GM18517 (cell line): ENCODE data around the gene COX7A2.
A peak's percentile ranks its signal among the peaks of the same experiment; 100 is the strongest.

Experiments
- ATAC-seq: cut with Tn5 transposase; IDR thresholded peaks from one replicate; pipeline ENCODE4 v1.9.1; 2021; ENCODE audit warnings: mild to moderate bottlenecking, moderate library complexity; ENCODE audit not compliant: unreplicated experiment

Gene COX7A2

GRCh38 chr6:75268988-75269354 is 25.4 kb upstream of the COX7A2 start:
- no peak for ATAC-seq

DNA sequence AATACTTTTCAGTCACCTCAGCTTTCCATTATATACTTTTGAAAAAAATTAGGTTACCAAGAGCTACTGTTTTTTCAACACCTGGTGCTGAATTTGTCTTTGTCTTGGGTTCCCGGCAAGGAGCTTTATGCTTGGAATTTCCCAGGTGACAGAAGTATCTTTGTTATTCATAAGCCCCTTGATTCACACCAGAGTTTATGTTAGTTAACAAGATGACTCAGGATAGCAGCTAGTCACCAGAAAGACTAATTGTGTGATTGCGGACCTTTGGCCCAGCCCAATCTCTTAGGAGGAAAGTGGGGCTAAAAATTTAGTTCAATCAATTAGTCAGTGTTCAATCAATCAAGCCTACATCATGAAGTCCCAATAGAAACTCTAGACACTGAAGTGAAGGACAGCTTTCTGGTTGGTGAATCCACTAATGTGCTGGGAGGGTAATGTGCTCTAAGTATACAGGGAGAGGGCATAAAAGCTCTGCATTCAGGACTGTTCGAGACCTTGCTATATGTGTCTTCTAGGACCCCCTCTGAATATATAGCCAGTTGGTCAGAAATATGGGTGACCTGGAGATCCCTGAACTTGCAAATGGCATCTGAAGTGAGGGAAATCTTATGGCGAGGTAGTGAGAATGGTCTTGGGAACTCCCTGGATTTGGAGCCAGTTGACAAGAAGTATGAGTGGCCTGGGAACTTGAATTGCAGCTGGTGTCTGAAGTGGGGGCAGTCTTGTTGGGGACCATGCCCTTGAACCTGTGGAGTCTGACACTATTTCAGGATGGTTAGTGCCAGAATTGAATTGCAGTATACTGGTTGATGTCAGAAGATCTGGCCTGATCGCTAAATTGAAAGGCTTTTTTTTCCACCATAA is 24.8 kb upstream of the COX7A2 start:
- no peak for ATAC-seq

DNA sequence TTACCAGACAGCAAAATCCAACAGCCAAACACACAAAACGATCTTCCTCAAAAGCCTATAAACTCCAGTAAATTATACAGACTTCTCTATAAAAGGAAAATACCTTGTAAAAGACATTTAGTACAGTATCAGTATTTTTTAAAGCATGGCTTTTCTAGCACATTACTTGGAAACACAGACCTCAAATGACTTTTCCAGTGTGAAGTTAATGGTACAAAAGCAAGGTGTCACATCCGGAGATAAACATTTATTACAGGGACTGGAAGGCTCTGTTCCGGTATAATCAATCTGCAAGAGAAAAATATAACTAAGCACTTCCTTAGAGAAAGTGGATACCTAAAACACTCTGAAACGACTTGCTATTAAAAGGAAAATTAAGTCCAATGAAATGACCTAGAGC is 23.9 kb upstream of the COX7A2 start:
- ATAC-seq = no peak

GRCh38 chr6:75266716-75267291 is 23.2 kb upstream of the COX7A2 start:
- ATAC-seq = peak; percentile 83

DNA sequence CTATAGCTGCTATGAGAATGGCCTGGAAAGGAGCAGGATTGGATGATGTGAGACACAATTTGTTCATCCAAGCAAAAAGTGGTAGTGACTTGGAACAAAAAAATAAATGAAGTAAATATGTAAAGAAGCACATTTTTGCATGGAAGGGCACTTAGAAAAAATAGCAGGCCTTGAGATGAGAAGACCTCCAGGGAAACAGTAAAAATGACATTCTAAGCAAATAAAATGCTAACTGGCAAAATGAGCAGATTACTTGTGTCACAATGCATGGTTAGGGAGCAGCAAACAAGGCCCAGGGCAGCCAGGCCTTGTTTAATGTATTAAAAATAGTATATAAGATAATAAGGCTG is 19.8 kb upstream of the COX7A2 start:
- no peak for ATAC-seq

GRCh38 chr6:75262716-75263400 is 19.3 kb upstream of the COX7A2 start:
- no peak for ATAC-seq

DNA sequence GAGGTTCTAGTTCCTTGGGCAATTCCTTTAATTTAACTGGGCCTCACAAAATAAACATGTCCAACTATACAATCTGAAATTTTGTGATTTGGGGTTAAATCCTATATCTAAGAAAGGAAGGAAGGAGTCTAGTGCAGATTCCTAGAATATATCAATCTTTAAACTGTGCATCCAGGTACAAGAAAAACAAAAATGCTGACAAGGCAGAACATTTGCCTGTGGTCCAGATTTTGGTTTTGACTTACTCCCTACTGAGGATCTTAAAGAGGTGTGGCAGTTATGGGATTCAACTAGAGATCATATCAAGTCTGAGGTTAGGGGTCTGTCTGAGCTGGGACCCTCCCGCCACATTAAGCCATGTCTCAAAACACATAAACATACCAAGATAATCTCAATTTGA is 17.7 kb upstream of the COX7A2 start:
- ATAC-seq = no peak

- no peak for ATAC-seq
Measured at GRCh38 chr6:75257343-75258087, 13.9 kb upstream of the COX7A2 start.

- no peak for ATAC-seq
Measured at GRCh38 chr6:75250552-75250951, 7.0 kb upstream of the COX7A2 start.

GRCh38 chr6:75249837-75250236 is 6.2 kb upstream of the COX7A2 start:
- ATAC-seq = no peak

- ATAC-seq = no peak
Measured at GRCh38 chr6:75246386-75246785, 2.8 kb upstream of the COX7A2 start.

DNA sequence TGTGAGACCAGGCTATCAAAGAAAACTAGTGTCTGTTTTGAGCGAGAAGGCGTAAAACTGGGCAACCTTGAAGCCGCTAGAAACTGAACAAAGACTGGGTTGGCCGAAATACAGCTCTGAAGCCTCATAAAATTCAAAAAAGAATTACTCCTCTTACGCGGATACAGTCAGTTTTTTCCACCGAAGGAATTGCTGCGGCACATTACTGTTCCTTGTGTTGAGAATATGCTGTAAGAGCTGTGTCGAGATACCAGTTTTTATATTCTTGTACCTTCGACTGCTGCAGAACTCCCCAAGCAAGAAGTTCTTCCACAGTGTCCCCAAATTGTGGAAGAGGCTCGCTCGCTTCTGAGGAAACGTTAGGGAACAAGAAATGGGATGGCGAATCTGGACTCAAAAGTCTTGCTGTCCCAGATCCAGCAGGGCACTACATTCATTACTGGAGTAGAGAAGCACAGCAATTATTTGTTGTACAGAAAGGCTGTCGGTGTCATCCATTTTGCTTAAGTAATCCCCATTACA is 523 bp upstream of the COX7A2 start:
- ATAC-seq = peak; percentile 25

DNA sequence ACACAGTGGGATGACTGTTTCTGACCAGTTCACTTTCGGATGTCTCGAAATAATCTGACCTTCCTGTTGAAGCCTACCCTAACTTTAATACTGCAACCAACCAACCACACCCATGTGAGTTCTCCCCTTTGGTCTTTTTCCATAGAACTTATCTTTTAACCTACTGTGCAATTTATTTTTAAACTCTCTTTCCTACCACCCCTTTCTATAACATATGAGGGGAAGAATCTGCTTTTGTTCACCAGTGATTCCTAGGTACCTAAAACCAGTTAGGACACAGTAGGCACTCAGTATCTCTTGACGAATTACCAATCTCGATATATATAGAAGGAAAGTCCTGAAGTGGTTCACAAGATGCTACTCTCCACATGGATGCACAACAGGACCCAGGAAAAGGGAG is 7.0 kb downstream of the COX7A2 start:
- ATAC-seq = no peak

DNA sequence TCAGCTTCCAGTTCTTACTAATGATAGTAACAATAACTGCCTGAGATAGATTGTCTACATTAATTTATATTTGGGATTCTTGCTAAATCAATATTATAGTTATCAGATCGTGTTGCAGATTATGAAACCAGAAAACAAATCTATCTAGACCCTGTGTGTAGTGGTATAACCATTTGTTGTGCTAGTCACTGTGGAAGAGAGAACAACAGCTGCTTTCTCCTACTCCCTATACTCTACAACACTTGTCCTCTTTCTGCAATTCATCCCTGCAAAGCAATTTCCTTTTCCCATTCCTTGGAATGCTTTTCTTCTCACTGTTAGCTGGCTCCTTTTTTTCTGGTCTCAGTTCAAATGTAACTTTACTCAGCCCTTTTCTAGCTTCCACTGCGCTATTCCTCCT is 8.3 kb downstream of the COX7A2 start:
- ATAC-seq = no peak

DNA sequence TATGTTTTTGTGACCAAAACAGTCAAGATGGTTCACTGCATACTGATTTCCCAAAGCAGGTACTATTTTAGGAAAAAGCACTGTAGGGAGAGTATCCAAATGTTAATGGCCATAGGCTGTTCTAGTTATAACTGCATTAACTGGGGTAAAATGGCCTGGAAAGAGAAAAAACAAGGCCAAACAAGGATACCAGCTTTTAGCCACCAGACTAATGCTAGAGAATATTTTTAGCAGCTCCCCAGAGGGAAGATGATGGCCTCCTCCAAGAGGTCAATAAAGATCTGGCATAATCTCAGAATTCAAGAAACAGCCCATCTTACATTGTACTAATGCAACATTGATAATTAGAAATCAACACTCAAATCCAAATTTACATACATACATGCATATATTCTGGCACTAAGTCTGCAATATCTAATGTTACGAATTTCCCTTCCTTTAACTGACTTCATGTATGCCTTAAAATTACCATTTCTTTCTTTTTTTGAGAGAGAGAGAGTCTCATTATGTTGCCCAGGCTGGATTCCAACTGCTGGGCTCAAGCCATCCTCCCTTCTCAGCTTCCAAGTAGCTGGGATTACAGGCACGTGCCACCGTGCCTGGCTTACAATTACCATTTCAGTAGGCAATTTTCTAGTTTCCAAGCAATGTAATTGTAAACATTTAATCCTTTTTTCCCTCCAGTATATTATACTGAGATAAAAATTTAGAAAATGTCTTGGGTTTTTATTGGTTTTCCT is 9.3 kb downstream of the COX7A2 start:
- no peak for ATAC-seq

DNA sequence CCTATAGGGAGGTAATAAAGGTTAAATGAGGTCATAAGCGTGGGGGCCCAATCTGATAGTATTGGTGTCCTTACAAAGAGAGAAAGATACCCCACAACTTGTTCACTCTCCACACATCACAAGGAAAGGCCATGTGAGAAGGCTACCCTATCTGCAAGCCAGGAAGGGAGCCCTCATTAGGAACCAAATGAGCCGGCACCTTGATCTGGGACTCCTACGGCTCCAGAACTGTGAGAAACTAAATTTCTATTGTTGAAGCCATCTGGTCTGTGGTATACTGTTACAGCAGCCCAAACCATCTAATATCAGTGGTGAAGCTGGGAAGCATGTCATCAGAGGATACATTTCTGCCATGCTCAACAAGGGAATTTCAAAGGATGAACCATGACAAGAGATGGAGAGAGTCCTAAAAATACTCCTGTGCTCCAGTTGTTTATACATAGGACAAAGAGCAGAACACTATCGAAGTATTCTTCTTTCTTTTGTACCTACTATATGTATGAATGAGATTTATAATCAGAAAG is 10.4 kb downstream of the COX7A2 start:
- ATAC-seq = no peak

- no peak for ATAC-seq
Measured at GRCh38 chr6:75230484-75231325, 12.9 kb downstream of the COX7A2 start.

DNA sequence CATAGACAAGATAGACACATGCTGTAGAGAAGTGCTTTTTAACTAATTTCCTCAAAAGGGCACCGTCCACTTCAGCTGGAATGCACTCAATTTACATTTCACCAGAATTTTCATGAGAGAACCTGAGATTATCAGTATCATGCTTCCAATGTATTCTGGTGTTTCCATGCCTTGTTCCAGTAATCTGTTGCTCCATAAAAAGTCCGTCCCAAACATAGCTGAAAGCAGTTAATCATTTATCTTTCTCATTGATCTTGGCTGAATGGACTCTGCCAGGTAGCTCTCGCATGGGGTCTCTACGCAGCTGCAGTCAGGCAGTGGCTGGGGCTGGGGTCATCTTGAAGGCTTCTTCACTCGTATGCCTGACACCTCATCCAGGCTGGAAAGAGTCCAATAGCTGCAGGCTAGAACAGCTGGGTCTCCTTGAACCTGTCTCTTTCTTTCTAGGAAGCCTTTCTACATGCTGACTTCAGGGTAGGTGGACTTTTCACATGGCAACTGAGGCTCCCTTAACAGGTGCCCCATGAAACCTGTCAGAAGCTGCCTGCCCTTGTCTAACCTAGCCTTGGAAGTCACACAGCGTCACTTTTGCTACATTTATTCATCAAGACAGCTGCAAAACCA is 19.2 kb downstream of the COX7A2 start:
- ATAC-seq = no peak

GRCh38 chr6:75223428-75223827 is 20.2 kb downstream of the COX7A2 start:
- no peak for ATAC-seq
